K562 (cell line): ENCODE measurements around the gene TFEC. TPM values are rescaled to one million over a fixed set of nuclear protein-coding genes. Genes with fewer than 3 reads are reported as not detected.

Source experiments
- ATAC-seq: fragments of 200-7000 bp; cut with Tn5 transposase; 3 replicates; pipeline ENCODE4 v1.9.1; 2020; ENCODE audit warnings: moderate library complexity
- BruUV-seq: library from RNA; stranded (reverse); fragments of 400-500 nt; replicated peaks from 2 replicates; lab custom pipeline; 2021; lab: Mats Ljungman, UMichigan
- CTCF ChIA-PET: fragments of 300-600 bp; formaldehyde crosslinking; extraction: SDS; loops from one replicate; lab custom pipeline; 2021; ENCODE audit warnings: low intra/inter-chr PET ratio; lab: Yijun Ruan, JAX
- POLR2A ChIA-PET: fragments of 300-600, 350-650 bp; sonication (Branson Sonifier 250); formaldehyde crosslinking; extraction: SDS; loops from one replicate; lab custom pipeline; 2021; ENCODE audit warnings: antibody characterized with exemption, inconsistent platforms; lab: Yijun Ruan, JAX
- DNase-seq, 4 experiments: peaks; one replicate each; pipeline versions ENCODE4 v3.0.0 to v3.0.0-alpha.2; 2011 to 2018; ENCODE audit warnings: low spot score in 3 of 4, mixed read lengths in 3 of 4; ENCODE audit errors: extremely low read depth in 1 of 4
- FAIRE-seq: peaks from 2 replicates; lab custom pipeline; 2011; peaks lifted over from hg19 to GRCh38; lab: Jason Lieb, UNC
- H2AFZ ChIP-seq: 2 replicates; pipeline ENCODE4 v1.6.0; 2011; ENCODE audit warnings: low read depth, low read length, control low read depth, inconsistent platforms
- H3K27ac ChIP-seq: fragments of 200-600 bp; 3 replicates; pipeline ENCODE4 v1.8.0; 2011; ENCODE audit warnings: low read depth, mild to moderate bottlenecking, control low read depth, inconsistent platforms, low read length, moderate library complexity, mixed read lengths; ENCODE audit errors: extremely low read depth
- H3K27me3 ChIP-seq, 2 experiments: fragments of 300-600 bp in 1 of 2; 2 replicates in 1 of 2; 3 replicates in 1 of 2; pipeline versions ENCODE4 v1.6.0 to v1.8.0; 2011; ENCODE audit warnings: inconsistent platforms in 2 of 2, low read length in 2 of 2, mild to moderate bottlenecking in 1 of 2, mixed read lengths in 1 of 2, moderate library complexity in 1 of 2; ENCODE audit not compliant: control insufficient read depth in 2 of 2, insufficient read depth in 2 of 2
- H3K36me3 ChIP-seq: fragments of 300-600 bp; 3 replicates; pipeline ENCODE4 v1.8.0; 2011; ENCODE audit warnings: mild to moderate bottlenecking, low read length, inconsistent platforms; ENCODE audit not compliant: control insufficient read depth, insufficient read depth
- H3K4me1 ChIP-seq, 2 experiments: fragments of 200-600 bp in 1 of 2; replicated peaks in 1 of 2; 2 replicates in 1 of 2; 3 replicates in 1 of 2; pipeline versions ENCODE4 v1.5.1 to v1.8.0; 2011; ENCODE audit warnings: inconsistent platforms in 2 of 2, low read length in 2 of 2, mild to moderate bottlenecking in 1 of 2, mixed read lengths in 1 of 2, moderate library complexity in 1 of 2; ENCODE audit not compliant: control insufficient read depth in 2 of 2, insufficient read depth in 2 of 2
- H3K4me2 ChIP-seq: 2 replicates; pipeline ENCODE4 v1.6.1; 2011; ENCODE audit warnings: low read length, control low read depth, inconsistent platforms, mixed read lengths; ENCODE audit not compliant: insufficient read depth
- H3K4me3 ChIP-seq: fragments of 200-600 bp; sonication (generic), shearing (Covaris generic); 2 replicates; pipeline ENCODE4 v1.5.1; 2016; ENCODE audit warnings: control low read depth, inconsistent platforms
- H3K79me2 ChIP-seq: fragments of 200-600 bp; 3 replicates; pipeline ENCODE4 v1.8.0; 2011; ENCODE audit warnings: low read length, inconsistent platforms; ENCODE audit not compliant: control insufficient read depth, insufficient read depth
- H3K9ac ChIP-seq, 2 experiments: 2 replicates each; pipeline versions ENCODE4 v1.6.0 to v1.6.1; 2011; ENCODE audit warnings: low read depth in 2 of 2, low read length in 2 of 2, control low read depth in 1 of 2, inconsistent platforms in 1 of 2, mild to moderate bottlenecking in 1 of 2, mixed read lengths in 1 of 2; ENCODE audit not compliant: insufficient read depth in 1 of 2
- H3K9me1 ChIP-seq: one replicate; pipeline ENCODE4 v1.6.0; 2011; ENCODE audit warnings: inconsistent platforms, mild to moderate bottlenecking, low read length, moderate library complexity; ENCODE audit not compliant: control insufficient read depth, insufficient read depth
- H3K9me3 ChIP-seq: replicated peaks from 2 replicates; pipeline ENCODE4 v1.5.1; 2011; ENCODE audit warnings: low read depth, low read length, inconsistent platforms; ENCODE audit not compliant: control insufficient read depth, insufficient read depth
- H4K20me1 ChIP-seq: replicated peaks from 2 replicates; pipeline ENCODE4 v1.6.1; 2011; ENCODE audit warnings: low read length, inconsistent platforms, mixed read lengths; ENCODE audit not compliant: control insufficient read depth, insufficient read depth
- BRF1 ChIP-seq: IDR thresholded peaks from 3 replicates; pipeline ENCODE4 v1.6.1; 2011; ENCODE audit warnings: borderline replicate concordance, mild to moderate bottlenecking; ENCODE audit not compliant: insufficient read length; ENCODE audit errors: extremely low read depth
- C11orf30 ChIP-seq: fragments of 450-650 bp; IDR thresholded peaks from 2 replicates; pipeline ENCODE4 v1.6.1; 2016; ENCODE audit warnings: low read depth, mild to moderate bottlenecking
- KDM5B ChIP-seq: fragments of 200-600 bp; sonication (generic); IDR thresholded peaks from 2 replicates; pipeline ENCODE4 v1.6.1; 2012; ENCODE audit warnings: low read depth, mild to moderate bottlenecking, moderate library complexity, low read length, control low read depth, inconsistent platforms; ENCODE audit not compliant: insufficient replicate concordance
- PRPF4 ChIP-seq: fragments of 200-400 bp; formaldehyde crosslinking; IDR thresholded peaks from one replicate; pipeline ENCODE4 v1.6.1; 2017; ENCODE audit warnings: low read length, low read depth, mild to moderate bottlenecking; ENCODE audit not compliant: insufficient read depth, poor library complexity, severe bottlenecking
- RFX5 ChIP-seq: IDR thresholded peaks from 2 replicates; pipeline ENCODE4 v1.6.1; 2011; ENCODE audit warnings: low read depth, mild to moderate bottlenecking, improper control_type of control experiment, low read length
- SIN3B ChIP-seq: fragments of 450-650 bp; IDR thresholded peaks from 2 replicates; pipeline ENCODE4 v1.6.1; 2017; ENCODE audit warnings: low read depth, mild to moderate bottlenecking, moderate library complexity
- ZNF280B ChIP-seq: fragments of 250-450 bp; sonication (Bioruptor Pico); IDR thresholded peaks from 2 replicates; pipeline ENCODE4 v1.5.1; 2021; ENCODE audit warnings: mild to moderate bottlenecking
- WGBS: fragments of 100-300 bp; shearing (Covaris generic); methylation state at CpG from one replicate; pipeline ENCODE4 v1.1.6; 2016; ENCODE audit warnings: low coverage, mixed read lengths; ENCODE audit not compliant: insufficient coverage; ENCODE audit errors: missing lambda C conversion rate; 5-methylcytosine and 5-hydroxymethylcytosine counted together
- in situ Hi-C: fragments of 300-500 bp; cut with MboI; formaldehyde crosslinking; loops from 4 replicates; pipeline ENCODE4 v1.15.0; 2018; ENCODE audit warnings: inconsistent platforms, mixed read lengths
- intact Hi-C: fragments of 100-400 bp; cut with micrococcal nuclease; formaldehyde crosslinking; loops from 2 replicates; pipeline ENCODE4 v1.14.2; 2022
- polyA plus RNA-seq, 8 experiments: library from polyadenylated mRNA; depleted of rRNA in 4 of 8; stranded (reverse) in 5 of 8; unstranded in 3 of 8; fragments of >200 nt; fragmentation: Nextera tagmentation in 2 of 8; fragmentation: Illumina TruSeq in 1 of 8; extraction: Ambion mirVana in 2 of 8; extraction: Trizol in 1 of 8; gene quantifications; 2 replicates each; pipeline versions ENCODE4 v1.2.1 to v1.2.3, GENCODE V29; 2011 to 2014; ENCODE audit warnings: inconsistent platforms in 1 of 8, missing spikeins in 1 of 8
- total RNA-seq, 7 experiments: library from RNA; depleted of rRNA in 6 of 7; stranded (reverse); fragments of >200 nt in 6 of 7; fragmentation: Illumina TruSeq in 2 of 7; extraction: Trizol in 2 of 7; gene quantifications; 2 replicates each; pipeline versions ENCODE4 v1.2.1 to v1.2.3, GENCODE V29; 2011 to 2021; ENCODE audit warnings: low replicate concordance in 1 of 7

TFEC gene
- total and polyA plus RNA-seq, 9 of the 15 experiments (the other 6 are each of a cell fraction or from before 2014, with no cell fraction given), result 0.01 TPM; not detected in 8

GRCh38 chr7:116037401-116037800 is 6.8 kb upstream of the TFEC start (continued):
- TF ChIP-seq RFX5 (no peak), BRF1 (no peak), C11orf30 (no peak), PRPF4 (no peak)

GRCh38 chr7:116034411-116034810 is 3.8 kb upstream of the TFEC start:
- H4K20me1 ChIP-seq, result no peaks in the 10 kb centered on the region
- no peak overlapping the region for H3K4me2 ChIP-seq
- FAIRE-seq (no peak), ATAC-seq (no peak), DNase-seq (no peak)
- H3K27ac ChIP-seq, result no peak overlapping the region
- H3K9ac ChIP-seq, result no peak overlapping the region
- H3K27me3 ChIP-seq, result no peaks in the 10 kb centered on the region
- no peak overlapping the region for H2AFZ ChIP-seq
- no TSS peak for BruUV-seq
- POLR2A ChIA-PET, result no interaction called here
- intact Hi-C loops (no loop called here), in situ Hi-C loops (no loop called here)
- no peaks in the 10 kb centered on the region for H3K9me3 ChIP-seq
- no peaks in the 10 kb centered on the region for H3K4me1 ChIP-seq
- H3K9me1 ChIP-seq, result no peaks in the 10 kb centered on the region
- TF ChIP-seq SIN3B (no peak), KDM5B (no peak), ZNF280B (no peak)
- CTCF ChIA-PET, result no interaction called here
- H3K79me2 ChIP-seq, result no peaks in the 10 kb centered on the region
- 0% methylated on average over 3 of the region's 3 CpGs for WGBS
- no peaks in the 10 kb centered on the region for H3K36me3 ChIP-seq
- H3K4me3 ChIP-seq, result no peak overlapping the region
